ENCODE measurements around the gene MAPRE3. TPM values are rescaled to one million over a fixed set of nuclear protein-coding genes. Genes with fewer than 3 reads are reported as not detected.
A peak's percentile ranks its signal among the peaks of the same experiment; 100 is the strongest.

Gene MAPRE3
- total and polyA plus RNA-seq, 9 of the 15 experiments (the other 6 are each of a cell fraction or from before 2014, with no cell fraction given): 0.70 to 43.2 (median 12.6) TPM

- no peak for TF ChIP-seq ZNF655 (CRISPR knock-in tag; IDR thresholded peaks at IDR 0.05)
- peak; percentile 70 for TF ChIP-seq RBBP5 (IDR thresholded peaks at IDR 0.05; ENCODE audit: borderline replicate concordance, insufficient read depth, low read length, poor library complexity, severe bottlenecking)
- TF ChIP-seq CBFA2T2 (conservative IDR thresholded peaks at IDR 0.05): peak; percentile 74
- no peak for TF ChIP-seq SNRNP70 (optimal IDR thresholded peaks at IDR 0.05; ENCODE audit: low read depth, low read length)
- TF ChIP-seq ETV6 (IDR thresholded peaks at IDR 0.05; ENCODE audit: borderline replicate concordance in 1 of 2, low read depth in 2 of 2, low read length in 1 of 2): no peak
- TF ChIP-seq ETV6 (CRISPR knock-in tag; IDR thresholded peaks at IDR 0.05; ENCODE audit: borderline replicate concordance): no peak
- TF ChIP-seq RBM25 (IDR thresholded peaks at IDR 0.05; ENCODE audit: low read depth, low read length, severe bottlenecking): peak; percentile 61
- TF ChIP-seq ZNF75A (CRISPR knock-in tag; IDR thresholded peaks at IDR 0.05): peak; percentile 58; the same call in 1 of the 2 replicates
- TF ChIP-seq ZNF778 (CRISPR knock-in tag; IDR thresholded peaks at IDR 0.05): no peak
- TF ChIP-seq GTF2B (IDR thresholded peaks at IDR 0.05; ENCODE audit: extremely low read depth, insufficient read length): no peak
- no peak for TF ChIP-seq KHSRP (IDR thresholded peaks at IDR 0.05)
- TF ChIP-seq ZNF41 (CRISPR knock-in tag; conservative IDR thresholded peaks at IDR 0.05): no peak
- no peak for TF ChIP-seq ZFX (CRISPR knock-in tag; IDR thresholded peaks at IDR 0.05)
- TF ChIP-seq TFAP4 (CRISPR knock-in tag; IDR thresholded peaks at IDR 0.05; ENCODE audit: borderline replicate concordance): peak; percentile 19; the same call in 1 of the 2 replicates
- TF ChIP-seq CBX8 (IDR thresholded peaks at IDR 0.05; ENCODE audit: borderline replicate concordance, extremely low read depth, low read depth, low read length, poor library complexity, severe bottlenecking): no peak
- no peak for TF ChIP-seq ARID4B (CRISPR knock-in tag; IDR thresholded peaks at IDR 0.05)
- TF ChIP-seq MCM7 (IDR thresholded peaks at IDR 0.05): no peak; a peak in 1 of 4 replicates
- TF ChIP-seq ARNT (IDR thresholded peaks at IDR 0.05): 0 out of 4 replicates have a peak, but pooled peaks of 1 of the 2 experiments have one; percentile 48
Observed at GRCh38 chr2:27006602-27007415, 36.4 kb downstream of the MAPRE3 start (continued).

All from K562 (cell line).